Measurements from ENCODE around the gene LHX4. TPM values are rescaled to one million over a fixed set of nuclear protein-coding genes. Genes with fewer than 3 reads are reported as not detected.

Gene LHX4
- total and polyA plus RNA-seq, 10 of the 15 experiments (the other 5 are each of a cell fraction or from before 2014, with no cell fraction given): 0.05 to 0.80 (median 0.32) TPM; not detected in 6

- no peaks in the 10 kb centered on the region for H3K79me2 ChIP-seq (ENCODE audit: control insufficient read depth, insufficient read depth, low read length)
- peaks cover 8 to 37% of the 10 kb centered on the region in 2 experiments for H3K27me3 ChIP-seq (replicated peaks in 1 of 2; ENCODE audit: control insufficient read depth in 2 of 2, insufficient read depth in 2 of 2, low read length in 1 of 2)
- H2AFZ ChIP-seq (ENCODE audit: control insufficient read depth, low read depth, low read length): no peak overlapping the region
- intact Hi-C loops (cut with micrococcal nuclease; ENCODE audit: unreplicated experiment): no loop called here
- no peak for ATAC-seq
- TF ChIP-seq EZH2 (IDR thresholded peaks at IDR 0.05; ENCODE audit: borderline replicate concordance, control insufficient read depth, low read depth, low read length) (0 out of 2 replicates have a peak, but pooled peaks have one; percentile 43), HDAC2 (IDR thresholded peaks at IDR 0.05) (no peak)
- H3K4me2 ChIP-seq (ENCODE audit: control insufficient read depth, insufficient read depth): no peak overlapping the region
- no peak overlapping the region for H3K27ac ChIP-seq (ENCODE audit: control insufficient read depth, insufficient read depth)
- no peak overlapping the region for H3K4me3 ChIP-seq
- H3K9ac ChIP-seq (ENCODE audit: control insufficient read depth, insufficient read depth, low read length): no peak overlapping the region
- DNase-seq (ENCODE audit: low read depth, low spot score): no peak
- no TSS peak for BruUV-seq (replicated peaks)
- H3K36me3 ChIP-seq (ENCODE audit: control insufficient read depth in 2 of 2, insufficient read depth in 2 of 2, low read length in 1 of 2): no peaks in the 10 kb centered on the region
- in situ Hi-C loops (cut with MboI): no loop called here
- WGBS (ENCODE audit: insufficient coverage, insufficient replicate concordance, low lambda C conversion rate, missing lambda C conversion rate): 14% methylated on average over 10 of the region's 10 CpGs
- no peaks in the 10 kb centered on the region; the same call in 2 of the 3 replicates for H3K9me3 ChIP-seq (replicated peaks; ENCODE audit: control insufficient read depth, insufficient read depth, low read length)
- ChIA-PET SMC1A (ENCODE audit: uncharacterized antibody, unreplicated experiment) (no interaction called here), CTCF (interaction anchor here (1.5 to 2.7 kb wide), 4 partner anchors 10 to 533 kb away, joined by 3 to 6 read pairs (median 3); no protein-coding TSS in a partner anchor), POLR2A (no interaction called here), RAD21 (ENCODE audit: unreplicated experiment) (no interaction called here)
- no peaks in the 10 kb centered on the region for H3K4me1 ChIP-seq (ENCODE audit: control insufficient read depth, insufficient read depth, low read length)
- no peak for FAIRE-seq
- no peaks in the 10 kb centered on the region for H4K20me1 ChIP-seq (ENCODE audit: control insufficient read depth, insufficient read depth)
These were observed 9.4 kb downstream of the LHX4 start for GRCh38 chr1:180239145-180240096.

DNA sequence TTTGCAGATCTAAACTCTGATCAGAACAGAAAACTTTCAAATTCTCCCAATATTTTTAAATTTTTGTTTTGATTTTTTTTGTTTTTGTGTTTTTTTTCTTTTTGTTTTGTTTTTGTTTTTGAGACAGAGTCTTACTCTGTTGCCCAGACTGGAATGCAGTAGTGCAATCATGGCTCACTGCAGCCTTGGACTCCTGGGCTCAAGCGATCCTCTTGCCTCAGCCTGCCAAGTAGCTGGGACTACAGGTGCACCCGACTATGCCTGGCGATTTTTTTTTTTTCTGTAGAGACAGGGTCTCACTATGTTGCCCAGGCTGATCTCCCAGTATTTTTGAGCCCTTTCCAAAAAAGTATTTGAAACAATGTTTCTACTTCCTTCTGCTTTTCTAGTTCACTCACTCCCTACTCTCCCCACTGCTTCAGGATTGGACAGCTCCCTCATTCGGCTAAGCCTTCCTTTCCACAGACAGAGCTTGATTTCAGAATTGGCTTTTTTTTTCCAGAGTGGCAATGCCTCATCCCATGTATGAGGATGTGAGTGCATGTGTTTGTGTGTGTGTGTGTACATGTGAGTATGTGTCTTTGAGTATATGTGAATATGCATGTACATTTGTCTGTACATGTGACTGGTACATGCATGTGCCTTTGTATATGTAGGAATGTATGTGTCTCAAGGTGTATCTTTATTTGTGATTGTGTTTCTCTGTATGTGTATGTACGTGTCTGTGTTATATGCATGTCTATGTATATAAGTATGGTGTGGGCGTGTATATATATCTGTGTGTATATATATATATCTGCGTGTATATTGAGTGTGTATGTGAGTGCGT, 11.9 kb downstream of the LHX4 start:
- no peak overlapping the region for H2AFZ ChIP-seq (ENCODE audit: control insufficient read depth, low read depth, low read length)
- no peak overlapping the region for H3K27ac ChIP-seq (ENCODE audit: control insufficient read depth, insufficient read depth)
- ChIA-PET POLR2A (no interaction called here), SMC1A (ENCODE audit: uncharacterized antibody, unreplicated experiment) (interaction anchor here (0.6 kb wide), 1 partner anchor 477 kb away, joined by 3 read pairs; no protein-coding TSS in a partner anchor), RAD21 (ENCODE audit: unreplicated experiment) (no interaction called here), CTCF (interaction anchor here (0.6 to 1.7 kb wide), 3 partner anchors 54 to 1160 kb away, joined by 3 to 5 read pairs (median 3); no protein-coding TSS in a partner anchor)
- intact Hi-C loops (cut with micrococcal nuclease; ENCODE audit: unreplicated experiment): no loop called here
- in situ Hi-C loops (cut with MboI): no loop called here
- BruUV-seq (replicated peaks): no TSS peak
- no peaks in the 10 kb centered on the region for H4K20me1 ChIP-seq (ENCODE audit: control insufficient read depth, insufficient read depth)
- 59% methylated on average over 8 of the region's 8 CpGs for WGBS (ENCODE audit: insufficient coverage, insufficient replicate concordance, low lambda C conversion rate, missing lambda C conversion rate)
- ATAC-seq (no peak; the same call in 2 of the 3 replicates), DNase-seq (ENCODE audit: low read depth, low spot score) (no peak), FAIRE-seq (no peak)
- no peak overlapping the region for H3K4me3 ChIP-seq
- H3K27me3 ChIP-seq (replicated peaks in 1 of 2; ENCODE audit: control insufficient read depth in 2 of 2, insufficient read depth in 2 of 2, low read length in 1 of 2): peaks cover 0 to 18% of the 10 kb centered on the region in 2 experiments; a peak in 3 of 4 replicates
- H3K4me2 ChIP-seq (ENCODE audit: control insufficient read depth, insufficient read depth): no peak overlapping the region
- TF ChIP-seq, protein P1, sequence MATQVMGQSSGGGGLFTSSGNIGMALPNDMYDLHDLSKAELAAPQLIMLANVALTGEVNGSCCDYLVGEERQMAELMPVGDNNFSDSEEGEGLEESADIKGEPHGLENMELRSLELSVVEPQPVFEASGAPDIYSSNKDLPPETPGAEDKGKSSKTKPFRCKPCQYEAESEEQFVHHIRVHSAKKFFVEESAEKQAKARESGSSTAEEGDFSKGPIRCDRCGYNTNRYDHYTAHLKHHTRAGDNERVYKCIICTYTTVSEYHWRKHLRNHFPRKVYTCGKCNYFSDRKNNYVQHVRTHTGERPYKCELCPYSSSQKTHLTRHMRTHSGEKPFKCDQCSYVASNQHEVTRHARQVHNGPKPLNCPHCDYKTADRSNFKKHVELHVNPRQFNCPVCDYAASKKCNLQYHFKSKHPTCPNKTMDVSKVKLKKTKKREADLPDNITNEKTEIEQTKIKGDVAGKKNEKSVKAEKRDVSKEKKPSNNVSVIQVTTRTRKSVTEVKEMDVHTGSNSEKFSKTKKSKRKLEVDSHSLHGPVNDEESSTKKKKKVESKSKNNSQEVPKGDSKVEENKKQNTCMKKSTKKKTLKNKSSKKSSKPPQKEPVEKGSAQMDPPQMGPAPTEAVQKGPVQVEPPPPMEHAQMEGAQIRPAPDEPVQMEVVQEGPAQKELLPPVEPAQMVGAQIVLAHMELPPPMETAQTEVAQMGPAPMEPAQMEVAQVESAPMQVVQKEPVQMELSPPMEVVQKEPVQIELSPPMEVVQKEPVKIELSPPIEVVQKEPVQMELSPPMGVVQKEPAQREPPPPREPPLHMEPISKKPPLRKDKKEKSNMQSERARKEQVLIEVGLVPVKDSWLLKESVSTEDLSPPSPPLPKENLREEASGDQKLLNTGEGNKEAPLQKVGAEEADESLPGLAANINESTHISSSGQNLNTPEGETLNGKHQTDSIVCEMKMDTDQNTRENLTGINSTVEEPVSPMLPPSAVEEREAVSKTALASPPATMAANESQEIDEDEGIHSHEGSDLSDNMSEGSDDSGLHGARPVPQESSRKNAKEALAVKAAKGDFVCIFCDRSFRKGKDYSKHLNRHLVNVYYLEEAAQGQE (IDR thresholded peaks at IDR 0.05; ENCODE audit: low read depth, low read length): peak; percentile 75; the same call in 1 of the 2 replicates
- no peak for TF ChIP-seq EED (IDR thresholded peaks at IDR 0.05; ENCODE audit: low read depth)
- TF ChIP-seq LARP7 (IDR thresholded peaks at IDR 0.05): no peak
- TF ChIP-seq STAT1 (conservative IDR thresholded peaks at IDR 0.05): no peak
- no peak for TF ChIP-seq ZNF274 (IDR thresholded peaks at IDR 0.05; ENCODE audit: insufficient read depth, insufficient read length)
- H3K4me1 ChIP-seq (ENCODE audit: control insufficient read depth, insufficient read depth, low read length): no peaks in the 10 kb centered on the region
- no peaks in the 10 kb centered on the region for H3K79me2 ChIP-seq (ENCODE audit: control insufficient read depth, insufficient read depth, low read length)
- no peaks in the 10 kb centered on the region for H3K36me3 ChIP-seq (ENCODE audit: control insufficient read depth in 2 of 2, insufficient read depth in 2 of 2, low read length in 1 of 2)
- H3K9ac ChIP-seq (ENCODE audit: control insufficient read depth, insufficient read depth, low read length): no peak overlapping the region
- H3K9me3 ChIP-seq (replicated peaks; ENCODE audit: control insufficient read depth, insufficient read depth, low read length): no peaks in the 10 kb centered on the region
